OCI-LY1 (cell line): Measurements from ENCODE around the gene RNF20.

Experiments used
- H2AFZ ChIP-seq: fragments of 200-600 bp; sonication (generic), shearing (Covaris generic); 2 replicates; pipeline ENCODE4 v1.6.0; 2014; ENCODE audit warnings: antibody characterized with exemption, mild to moderate bottlenecking, low read length
- H3F3A ChIP-seq: fragments of 200-600 bp; sonication (generic), shearing (Covaris generic); 2 replicates; pipeline ENCODE4 v1.6.0; 2014; ENCODE audit warnings: mild to moderate bottlenecking, antibody characterized with exemption, low read length, moderate library complexity; ENCODE audit not compliant: insufficient read depth
- H3K27ac ChIP-seq: fragments of 200-600 bp; sonication (generic); 2 replicates; pipeline ENCODE4 v1.5.1; 2014; ENCODE audit warnings: low read length, mixed run types, mild to moderate bottlenecking, low read depth; ENCODE audit not compliant: poor library complexity, severe bottlenecking
- H3K27me3 ChIP-seq: fragments of 200-600 bp; sonication (generic); 2 replicates; pipeline ENCODE4 v1.6.0; 2014; ENCODE audit warnings: antibody characterized with exemption, mild to moderate bottlenecking, low read length, moderate library complexity; ENCODE audit not compliant: insufficient read depth
- H3K36me3 ChIP-seq: fragments of 200-600 bp; sonication (generic); 2 replicates; pipeline ENCODE4 v1.6.1; 2014; ENCODE audit warnings: mild to moderate bottlenecking, antibody characterized with exemption, low read length, moderate library complexity, mixed read lengths; ENCODE audit not compliant: insufficient read depth
- H3K4me1 ChIP-seq: fragments of 200-600 bp; sonication (generic); 2 replicates; pipeline ENCODE4 v1.5.1; 2014; ENCODE audit warnings: mild to moderate bottlenecking, low read length, moderate library complexity; ENCODE audit not compliant: insufficient read depth, severe bottlenecking
- H3K4me2 ChIP-seq: fragments of 200-600 bp; sonication (generic), shearing (Covaris generic); 2 replicates; pipeline ENCODE4 v1.6.1; 2014; ENCODE audit warnings: low read length
- H3K4me3 ChIP-seq: fragments of 200-600 bp; sonication (generic); 2 replicates; pipeline ENCODE4 v1.5.1; 2014; ENCODE audit warnings: low read length, low read depth, mild to moderate bottlenecking, mixed read lengths; ENCODE audit not compliant: poor library complexity, severe bottlenecking
- H3K79me2 ChIP-seq: fragments of 200-600 bp; shearing (Covaris generic); 2 replicates; pipeline ENCODE4 v1.6.1; 2016; ENCODE audit warnings: mixed run types, low read length, mixed read lengths; ENCODE audit not compliant: insufficient read depth
- H3K9ac ChIP-seq: fragments of 200-600 bp; sonication (generic), shearing (Covaris generic); 2 replicates; pipeline ENCODE4 v1.6.1; 2014; ENCODE audit warnings: mild to moderate bottlenecking, low read length, mixed read lengths
- H3K9me2 ChIP-seq: fragments of 200-600 bp; sonication (generic), shearing (Covaris generic); 2 replicates; pipeline ENCODE4 v1.6.1; 2014; ENCODE audit warnings: low read depth, mild to moderate bottlenecking, low read length, mixed read lengths
- H3K9me3 ChIP-seq: fragments of 200-600 bp; shearing (Covaris generic); 2 replicates; pipeline ENCODE4 v1.6.1; 2014; ENCODE audit warnings: low read length, mixed read lengths
- H4K20me1 ChIP-seq: fragments of 200-600 bp; sonication (generic), shearing (Covaris generic); 2 replicates; pipeline ENCODE4 v1.6.0; 2016; ENCODE audit warnings: mild to moderate bottlenecking, low read length; ENCODE audit not compliant: insufficient read depth
- CTCF ChIP-seq: fragments of 200-600 bp; sonication (generic), shearing (Covaris generic); IDR thresholded peaks from 2 replicates; pipeline ENCODE4 v1.5.1; 2017; ENCODE audit warnings: mild to moderate bottlenecking, antibody characterized with exemption, low read length, moderate library complexity, mixed read lengths
- EZH2 ChIP-seq: fragments of 200-600 bp; sonication (generic), shearing (Covaris generic); IDR thresholded peaks from 2 replicates; pipeline ENCODE4 v1.8.0; 2017; ENCODE audit warnings: borderline replicate concordance, mixed run types, mild to moderate bottlenecking, antibody characterized with exemption, low read length, moderate library complexity, mixed read lengths

The RNF20 gene

GRCh38 chr9:101530076-101530711, 3.5 kb upstream of the RNF20 start:
- H2AFZ ChIP-seq = no peak overlapping the region

GRCh38 chr9:101536351-101536750, 2.7 kb downstream of the RNF20 start:
- no peak overlapping the region for H2AFZ ChIP-seq
- peaks cover 54% of the 10 kb centered on the region for H3K36me3 ChIP-seq
- H3K9me3 ChIP-seq = no peaks in the 10 kb centered on the region
- no peak overlapping the region for H3K4me3 ChIP-seq
- no peak for TF ChIP-seq CTCF
- no peak overlapping the region for H3K27ac ChIP-seq
- H3K4me2 ChIP-seq = no peak overlapping the region
- H3K4me1 ChIP-seq = peaks cover 16% of the 10 kb centered on the region
- H3K27me3 ChIP-seq = no peaks in the 10 kb centered on the region
- no peaks in the 10 kb centered on the region for H4K20me1 ChIP-seq
- H3K79me2 ChIP-seq = peaks cover 7% of the 10 kb centered on the region; the same call in 1 of the 2 replicates
- H3K9ac ChIP-seq = no peak overlapping the region
- H3F3A ChIP-seq = no peaks in the 10 kb centered on the region
- no peaks in the 10 kb centered on the region for H3K9me2 ChIP-seq

More at GRCh38 chr9:101530076-101530711, 3.5 kb upstream of the RNF20 start:
- H3K4me3 ChIP-seq = no peak overlapping the region
- peaks cover 7% of the 10 kb centered on the region; the same call in 1 of the 2 replicates for H3K79me2 ChIP-seq
- 0 out of 2 replicates have a peak, but pooled peaks cover under 1% of the 10 kb centered on the region for H3K36me3 ChIP-seq
- no peak overlapping the region for H3K27ac ChIP-seq
- no peaks in the 10 kb centered on the region for H3K27me3 ChIP-seq
- H3F3A ChIP-seq = no peaks in the 10 kb centered on the region
- H3K9ac ChIP-seq = no peak overlapping the region
- H4K20me1 ChIP-seq = no peaks in the 10 kb centered on the region
- no peak for TF ChIP-seq EZH2
- peak; percentile 76 for TF ChIP-seq CTCF
- H3K9me3 ChIP-seq = no peaks in the 10 kb centered on the region
- no peak overlapping the region for H3K4me2 ChIP-seq
- H3K9me2 ChIP-seq = no peaks in the 10 kb centered on the region
- peaks cover 16% of the 10 kb centered on the region for H3K4me1 ChIP-seq

GRCh38 chr9:101536938-101537337, 3.3 kb downstream of the RNF20 start:
- Histone ChIP-seq H3K9me2 (no peaks in the 10 kb centered on the region), H3K27ac (no peak overlapping the region), H3K9me3 (no peaks in the 10 kb centered on the region), H4K20me1 (no peaks in the 10 kb centered on the region), H3K27me3 (no peaks in the 10 kb centered on the region), H3K4me2 (no peak overlapping the region), H3K79me2 (peaks cover 7% of the 10 kb centered on the region; the same call in 1 of the 2 replicates), H3K4me3 (no peak overlapping the region), H3K4me1 (peaks cover 16% of the 10 kb centered on the region), H2AFZ (no peak overlapping the region), H3F3A (no peaks in the 10 kb centered on the region), H3K36me3 (peaks cover 58% of the 10 kb centered on the region), H3K9ac (no peak overlapping the region)
- TF ChIP-seq CTCF = no peak
- no peak for TF ChIP-seq EZH2
